GM19395 (cell line): Measurements from ENCODE around the gene PCCA.
A peak's percentile ranks its signal among the peaks of the same experiment; 100 is the strongest.
"Not testable (repeated sequence)": the region's sequence is repeated elsewhere in the genome, so short reads cannot be mapped to it uniquely, and the experiment has no call there.

ENCODE experiments used
- ATAC-seq: cut with Tn5 transposase; IDR thresholded peaks from one replicate; pipeline ENCODE4 v1.9.1; 2021; ENCODE audit warnings: mild to moderate bottlenecking, moderate library complexity; ENCODE audit not compliant: unreplicated experiment

Gene PCCA

GRCh38 chr13:100097821-100098220 lies 8.9 kb downstream of the PCCA start:
- no peak for ATAC-seq

GRCh38 chr13:100098445-100099116 lies 9.7 kb downstream of the PCCA start:
- no peak for ATAC-seq

GRCh38 chr13:100099117-100099445 lies 10.2 kb downstream of the PCCA start:
- ATAC-seq, result not testable (repeated sequence)

GRCh38 chr13:100100115-100100879 lies 11.4 kb downstream of the PCCA start:
- no peak for ATAC-seq

GRCh38 chr13:100102042-100102441 lies 13.1 kb downstream of the PCCA start:
- no peak for ATAC-seq

- no peak for ATAC-seq
These were observed 17.1 kb downstream of the PCCA start for GRCh38 chr13:100106005-100106404.

GRCh38 chr13:100106705-100107104 lies 17.8 kb downstream of the PCCA start:
- ATAC-seq, result no peak

- peak; percentile 75 for ATAC-seq
These were observed 20.1 kb downstream of the PCCA start for GRCh38 chr13:100108913-100109507.

GRCh38 chr13:100110269-100110668 lies 21.4 kb downstream of the PCCA start:
- ATAC-seq, result no peak

- ATAC-seq, result no peak
These were observed 23.4 kb downstream of the PCCA start for GRCh38 chr13:100112186-100112838.

- peak; percentile 83 for ATAC-seq
These were observed 26.9 kb downstream of the PCCA start for GRCh38 chr13:100115693-100116254.

- ATAC-seq, result no peak
These were observed 35.4 kb downstream of the PCCA start for GRCh38 chr13:100124265-100124664.

- ATAC-seq, result no peak
These were observed 37.1 kb downstream of the PCCA start for GRCh38 chr13:100125946-100126345.

- ATAC-seq, result no peak
These were observed 39.5 kb downstream of the PCCA start for GRCh38 chr13:100128373-100128772.

- no peak for ATAC-seq
These were observed 39.9 kb downstream of the PCCA start for GRCh38 chr13:100128838-100129237.

- ATAC-seq, result peak; percentile 91
These were observed 40.7 kb downstream of the PCCA start for GRCh38 chr13:100129605-100130004.

- ATAC-seq, result no peak
These were observed 41.2 kb downstream of the PCCA start for GRCh38 chr13:100130092-100130491.

GRCh38 chr13:100130930-100131511 lies 42.1 kb downstream of the PCCA start:
- no peak for ATAC-seq

GRCh38 chr13:100131863-100132574 lies 43.1 kb downstream of the PCCA start:
- no peak for ATAC-seq

GRCh38 chr13:100138859-100139491 lies 50.1 kb downstream of the PCCA start:
- no peak for ATAC-seq
